SH-SY5Y (cell line): ENCODE measurements around the gene MYT1.

ENCODE experiments used
- GATA2 ChIP-seq: IDR thresholded peaks from 2 replicates; pipeline ENCODE4 v1.6.1; 2011; ENCODE audit warnings: mild to moderate bottlenecking, low read depth, low read length
- GATA3 ChIP-seq: IDR thresholded peaks from 2 replicates; pipeline ENCODE4 v1.6.1; 2011; ENCODE audit warnings: low read depth, mild to moderate bottlenecking, low read length, moderate library complexity

The MYT1 gene

GRCh38 chr20:64164123-64164836 is at the start of gene MYT1:
MYT1 (plus strand) TSS chr20:64164452; CDS start chr20:64198862, 34,410 bp downstream.
- TF ChIP-seq GATA3 (no peak), GATA2 (no peak)

DNA sequence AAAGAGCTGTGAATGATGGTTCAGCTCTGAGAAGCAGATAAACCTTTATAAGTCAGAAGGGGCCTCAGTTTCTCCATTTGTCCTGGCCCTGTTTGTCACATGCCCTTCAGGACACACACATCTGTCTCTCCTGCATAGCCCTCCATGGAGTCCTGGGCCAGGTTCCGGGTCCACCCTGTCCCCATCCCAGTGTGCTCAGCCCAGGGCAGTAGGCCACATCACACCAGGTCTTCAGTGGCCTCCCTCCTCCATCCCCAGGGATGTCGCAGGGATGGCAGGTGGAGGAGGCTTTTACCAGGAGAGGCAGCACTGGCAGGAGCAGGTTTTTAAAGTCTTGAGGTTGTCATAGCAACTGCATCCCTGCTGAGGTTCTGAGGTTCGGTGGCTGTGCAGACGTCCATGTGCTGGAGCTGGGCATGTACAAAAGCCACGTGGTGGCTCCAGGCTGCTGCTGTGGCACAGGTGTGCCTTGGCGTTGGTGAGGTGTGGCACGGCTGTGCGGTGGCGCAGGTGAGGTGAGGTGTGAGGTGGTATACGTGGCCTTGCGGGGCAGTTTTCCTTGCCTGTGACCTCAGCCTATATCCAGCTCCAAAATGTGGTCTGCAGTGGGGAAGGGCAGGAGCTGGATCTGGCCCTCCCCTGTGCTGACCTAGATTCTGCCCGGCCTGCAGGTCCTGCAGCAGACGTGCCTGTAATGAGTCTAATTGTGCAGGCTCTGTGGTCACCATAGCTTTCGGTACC is 48.9 kb upstream of the MYT1 start:
- TF ChIP-seq GATA3 (no peak), GATA2 (no peak)

- no peak for TF ChIP-seq GATA3
- no peak for TF ChIP-seq GATA2
Observed at GRCh38 chr20:64116016-64116415, 48.2 kb upstream of the MYT1 start.

GRCh38 chr20:64116541-64117431 is 47.5 kb upstream of the MYT1 start:
- TF ChIP-seq GATA3 (no peak), GATA2 (no peak)

- TF ChIP-seq GATA2, result no peak
- TF ChIP-seq GATA3, result no peak
Observed at GRCh38 chr20:64119301-64119680, 45.0 kb upstream of the MYT1 start.

DNA sequence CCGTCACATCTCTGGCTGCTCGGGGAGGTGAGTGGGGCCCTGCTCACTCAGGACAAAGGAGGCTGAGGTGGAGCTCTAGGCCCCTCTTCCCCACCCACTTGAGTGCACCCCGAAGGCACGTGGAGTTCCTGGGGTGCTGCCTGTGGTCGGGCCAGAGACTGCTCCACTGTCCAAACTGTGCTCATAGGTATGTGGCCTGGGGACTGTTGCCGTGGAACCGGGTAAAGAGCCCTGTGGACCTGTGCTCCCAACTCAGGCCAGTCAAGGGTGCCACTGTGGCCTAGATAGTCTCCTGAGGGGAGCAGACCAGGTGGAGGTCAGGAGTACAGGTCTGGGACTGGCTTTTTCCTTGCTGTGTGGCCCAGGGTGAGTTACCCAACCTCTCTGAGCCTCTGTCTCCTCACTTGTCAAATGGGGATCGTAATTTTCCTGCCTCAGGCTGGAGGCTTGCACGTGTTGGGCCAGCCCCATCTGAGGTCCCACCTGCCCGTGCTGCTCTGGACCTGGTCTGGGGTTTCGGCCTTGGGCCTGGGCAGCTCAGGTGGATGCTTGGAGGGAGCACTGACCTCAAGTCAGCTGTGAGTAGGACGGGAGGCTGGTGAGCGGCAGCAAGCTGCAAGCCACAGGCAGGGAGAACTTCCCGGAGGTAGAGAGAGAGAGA is 44.4 kb upstream of the MYT1 start:
- TF ChIP-seq GATA3 (no peak), GATA2 (no peak)

DNA sequence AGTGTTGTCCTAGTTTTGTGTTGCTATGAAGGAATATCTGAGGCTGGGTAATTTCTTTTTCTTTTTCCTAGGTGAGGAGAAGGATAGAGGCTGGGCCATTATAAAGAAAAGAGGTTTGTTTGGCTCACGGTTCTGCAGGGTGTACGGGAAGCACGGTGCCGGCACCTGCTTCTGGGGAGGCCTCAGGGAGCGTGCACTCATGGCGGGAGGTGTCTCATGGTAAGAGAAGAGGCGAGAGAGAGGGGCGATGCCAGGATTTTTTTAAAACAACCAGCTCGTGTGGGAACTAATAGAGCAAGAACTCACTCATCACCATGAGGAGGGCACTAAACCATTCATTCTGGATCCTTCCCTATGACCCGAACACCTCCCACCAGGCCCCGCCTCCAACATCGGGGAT is 42.7 kb upstream of the MYT1 start:
- TF ChIP-seq GATA3, result no peak
- TF ChIP-seq GATA2, result no peak

- TF ChIP-seq GATA2 (no peak), GATA3 (no peak)
Observed at GRCh38 chr20:64129146-64129782, 35.0 kb upstream of the MYT1 start.

DNA sequence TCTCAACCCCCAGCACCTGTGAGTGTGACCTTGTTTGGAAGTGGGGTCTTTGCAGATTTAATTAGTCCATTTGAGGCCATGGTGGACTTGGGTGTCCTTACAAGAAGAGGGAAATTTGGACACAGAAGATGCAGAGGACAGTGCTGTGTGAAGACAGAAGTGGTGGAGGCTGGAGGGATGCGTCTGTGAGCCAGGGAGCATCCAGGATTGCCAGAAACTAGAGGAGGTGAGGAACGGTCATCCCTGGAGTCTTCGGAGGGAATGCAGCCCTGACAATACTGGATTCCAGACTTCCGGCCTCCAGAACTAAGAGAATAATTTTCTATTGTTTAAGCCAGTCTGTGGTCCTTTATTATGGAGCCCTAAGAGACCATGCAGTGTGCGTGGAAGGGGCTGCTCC is 34.0 kb upstream of the MYT1 start:
- no peak for TF ChIP-seq GATA2
- no peak for TF ChIP-seq GATA3

- TF ChIP-seq GATA2, result no peak
Observed at GRCh38 chr20:64130876-64131275, 33.4 kb upstream of the MYT1 start.

- no peak for TF ChIP-seq GATA2
- TF ChIP-seq GATA3, result no peak
Observed at GRCh38 chr20:64131406-64131805, 32.8 kb upstream of the MYT1 start.

GRCh38 chr20:64133951-64134407 is 30.3 kb upstream of the MYT1 start:
- TF ChIP-seq GATA2 (no peak), GATA3 (no peak)

DNA sequence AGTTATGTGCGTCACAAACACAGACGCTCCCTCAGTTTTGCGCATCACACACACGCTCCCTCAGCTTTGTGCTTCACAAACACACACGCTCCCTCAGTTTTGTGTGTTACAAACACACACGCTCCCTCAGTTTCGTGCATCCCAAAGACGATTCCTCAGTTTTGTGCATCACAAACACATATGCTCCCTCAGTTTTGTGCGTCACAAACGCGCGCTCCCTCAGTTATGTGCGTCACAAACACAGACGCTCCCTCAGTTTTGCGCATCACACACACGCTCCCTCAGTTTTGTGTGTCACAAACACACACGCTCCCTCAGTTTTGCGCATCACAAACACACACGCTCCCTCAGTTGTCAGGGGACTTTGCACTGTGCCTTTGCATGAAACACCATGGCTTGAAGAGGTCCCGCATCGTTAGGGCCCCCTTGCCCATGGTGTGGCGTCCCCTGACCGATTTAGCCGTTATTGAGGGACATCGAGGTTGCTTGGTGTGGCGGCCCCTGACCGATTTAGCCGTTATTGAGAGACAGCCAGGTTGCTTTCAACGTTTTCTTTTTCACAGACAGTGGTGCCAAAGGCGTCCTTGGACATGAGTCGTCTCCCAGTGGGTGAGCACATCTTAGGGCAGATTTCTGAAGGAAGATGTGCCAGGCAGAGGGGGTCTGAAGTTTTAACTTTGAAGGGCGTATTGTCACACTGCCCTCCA is 28.1 kb upstream of the MYT1 start:
- TF ChIP-seq GATA3 (no peak), GATA2 (no peak)
